Stomach (tissue), 4 donors: Measurements from ENCODE around the gene SDSL.

Source experiments
- CTCF ChIP-seq, 7 experiments: fragments of 450-650 bp in 4 of 7; fragments of 200-600 bp in 3 of 7; sonication (generic) in 3 of 7; IDR thresholded peaks; one replicate each; pipeline ENCODE4 v1.5.1; 2016 to 2019; ENCODE audit warnings: antibody characterized with exemption in 7 of 7, control low read depth in 2 of 7, mild to moderate bottlenecking in 1 of 7
- POLR2A ChIP-seq, 4 donors: fragments of 450-650 bp; IDR thresholded peaks; one replicate each; pipeline ENCODE4 v1.6.1; 2016; ENCODE audit warnings: antibody characterized with exemption in 4 of 4, control low read depth in 2 of 4, mild to moderate bottlenecking in 1 of 4, moderate library complexity in 1 of 4

GRCh38 chr12:113464452-113464775 is 42.2 kb downstream of the SDSL start:
- no peak for TF ChIP-seq CTCF (IDR thresholded peaks at IDR 0.05)
- no peak for TF ChIP-seq POLR2A (IDR thresholded peaks at IDR 0.05)
